Endothelial cell of umbilical vein (primary cell): ENCODE data around the gene TPBG. TPM values are rescaled to one million over a fixed set of nuclear protein-coding genes. Genes with fewer than 3 reads are reported as not detected.

ENCODE experiments used
- BruUV-seq: library from RNA; stranded (reverse); fragments of 400-500 nt; replicated peaks from 2 replicates; lab custom pipeline; 2021; lab: Mats Ljungman, UMichigan
- CTCF ChIA-PET: fragments of 300-600, 350-600 bp; sonication (Branson Sonifier 250); formaldehyde crosslinking; loops from one replicate; lab custom pipeline; 2021; ENCODE audit warnings: antibody characterized with exemption, inconsistent platforms; lab: Charles Lee
- POLR2A ChIA-PET: fragments of 300-600, 350-600 bp; sonication (Branson Sonifier 250); formaldehyde crosslinking; loops from one replicate; lab custom pipeline; 2021; ENCODE audit warnings: antibody characterized with exemption, inconsistent platforms; lab: Charles Lee
- DNase-seq: peaks from one replicate; pipeline ENCODE4 v3.0.0-alpha.2; 2011; ENCODE audit warnings: low read depth, low spot score
- FAIRE-seq: peaks from 2 replicates; lab custom pipeline; 2011; peaks lifted over from hg19 to GRCh38; lab: Jason Lieb, UNC
- H2AFZ ChIP-seq: 2 replicates; pipeline ENCODE4 v1.6.0; 2012; ENCODE audit warnings: low read depth, low read length, control low read depth, inconsistent platforms
- H3K27ac ChIP-seq: 2 replicates; pipeline ENCODE4 v1.5.1; 2011; ENCODE audit warnings: low read depth, mild to moderate bottlenecking, control low read depth, low read length, moderate library complexity; ENCODE audit not compliant: insufficient read depth
- H3K27me3 ChIP-seq, 2 experiments: 2 replicates each; pipeline versions ENCODE4 v1.6.0 to v1.6.1; 2011; ENCODE audit warnings: low read length in 2 of 2, mixed read lengths in 1 of 2; ENCODE audit not compliant: control insufficient read depth in 2 of 2, insufficient read depth in 2 of 2
- H3K36me3 ChIP-seq, 2 experiments: 2 replicates in 1 of 2; 3 replicates in 1 of 2; pipeline ENCODE4 v1.5.1; 2011; ENCODE audit warnings: low read length in 2 of 2, mild to moderate bottlenecking in 1 of 2, moderate library complexity in 1 of 2; ENCODE audit not compliant: control insufficient read depth in 2 of 2, insufficient read depth in 2 of 2; ENCODE audit errors: extremely low read depth in 1 of 2
- H3K4me1 ChIP-seq: 3 replicates; pipeline ENCODE4 v1.5.1; 2011; ENCODE audit warnings: mild to moderate bottlenecking, low read length; ENCODE audit not compliant: control insufficient read depth, insufficient read depth; ENCODE audit errors: extremely low read depth
- H3K4me2 ChIP-seq: 2 replicates; pipeline ENCODE4 v1.6.1; 2011; ENCODE audit warnings: low read length, control low read depth, mixed read lengths; ENCODE audit not compliant: insufficient read depth
- H3K4me3 ChIP-seq, 3 experiments: fragments of 200-600 bp in 1 of 3; sonication (generic), shearing (Covaris generic) in 1 of 3; replicated peaks in 1 of 3; 2 replicates each; pipeline ENCODE4 v1.5.1; 2011 to 2016; ENCODE audit warnings: control low read depth in 3 of 3, low read length in 3 of 3, mild to moderate bottlenecking in 2 of 3, inconsistent platforms in 1 of 3, low read depth in 1 of 3, moderate library complexity in 1 of 3; ENCODE audit not compliant: insufficient read depth in 1 of 3
- H3K79me2 ChIP-seq: 2 replicates; pipeline ENCODE4 v1.6.0; 2012; ENCODE audit warnings: low read length, inconsistent platforms; ENCODE audit not compliant: control insufficient read depth, insufficient read depth
- H3K9ac ChIP-seq: replicated peaks from 2 replicates; pipeline ENCODE3; 2011; ENCODE audit warnings: low read length, control low read depth; ENCODE audit not compliant: insufficient read depth; ENCODE audit errors: extremely low read depth
- H3K9me1 ChIP-seq: replicated peaks from 3 replicates; pipeline ENCODE4 v1.6.0; 2011; ENCODE audit warnings: mild to moderate bottlenecking, low read length; ENCODE audit not compliant: control insufficient read depth, insufficient read depth; ENCODE audit errors: extremely low read depth
- H3K9me3 ChIP-seq: replicated peaks from 2 replicates; pipeline ENCODE4 v1.5.1; 2012; ENCODE audit warnings: low read length, inconsistent platforms; ENCODE audit not compliant: control insufficient read depth, insufficient read depth
- H4K20me1 ChIP-seq: replicated peaks from 2 replicates; pipeline ENCODE3; 2011; ENCODE audit warnings: mild to moderate bottlenecking, low read length; ENCODE audit not compliant: control insufficient read depth, insufficient read depth; ENCODE audit errors: extremely low read depth
- CTCF ChIP-seq, 2 donors: IDR thresholded peaks; 1 replicate in 1 of 2; 2 replicates in 1 of 2; pipeline ENCODE4 v1.5.1; 2011; ENCODE audit warnings: low read length in 2 of 2, mild to moderate bottlenecking in 2 of 2, moderate library complexity in 2 of 2, control low read depth in 1 of 2, inconsistent platforms in 1 of 2, low read depth in 1 of 2; ENCODE audit not compliant: insufficient read depth in 1 of 2; ENCODE audit errors: extremely low read depth in 1 of 2
- EZH2 ChIP-seq: IDR thresholded peaks from 2 replicates; pipeline ENCODE4 v1.6.1; 2012; ENCODE audit warnings: borderline replicate concordance, low read depth, mild to moderate bottlenecking, moderate library complexity, low read length, inconsistent platforms; ENCODE audit not compliant: severe bottlenecking
- FOS ChIP-seq: IDR thresholded peaks from 2 replicates; pipeline ENCODE4 v1.6.1; 2011; ENCODE audit warnings: mild to moderate bottlenecking, low read length, moderate library complexity, borderline replicate concordance; ENCODE audit not compliant: insufficient read depth
- GATA2 ChIP-seq: IDR thresholded peaks from 2 replicates; pipeline ENCODE4 v1.7.0; 2011; ENCODE audit warnings: low read depth, mild to moderate bottlenecking, moderate library complexity, mixed read lengths, low read length; ENCODE audit not compliant: insufficient read length, insufficient read depth
- JUN ChIP-seq: IDR thresholded peaks from 2 replicates; pipeline ENCODE4 v1.6.1; 2011; ENCODE audit warnings: borderline replicate concordance, low read depth; ENCODE audit not compliant: insufficient read length, insufficient read depth
- MYC ChIP-seq: IDR thresholded peaks from one replicate; pipeline ENCODE4 v1.6.1; 2011; ENCODE audit warnings: mild to moderate bottlenecking, low read depth, low read length
- POLR2A ChIP-seq: IDR thresholded peaks from 2 replicates; pipeline ENCODE4 v1.6.1; 2012; ENCODE audit warnings: low read depth, mild to moderate bottlenecking, control low read depth, low read length
- POLR2AphosphoS5 ChIP-seq: IDR thresholded peaks from 2 replicates; pipeline ENCODE4 v1.6.1; 2012; ENCODE audit warnings: low read depth, mild to moderate bottlenecking, control low read depth, low read length, moderate library complexity; ENCODE audit not compliant: insufficient read depth
- dilution Hi-C: fragments of 300-500 bp; cut with MboI; formaldehyde crosslinking; loops from one replicate; pipeline ENCODE4 v1.15.0; 2019; ENCODE audit warnings: low sequenced_read_pairs; ENCODE audit not compliant: extremely low pct_ligation_motif_present
- intact Hi-C: fragments of 100-400 bp; cut with micrococcal nuclease; formaldehyde crosslinking; loops from one replicate; pipeline ENCODE4 v1.10.0; 2022
- polyA plus RNA-seq, 4 experiments: library from polyadenylated mRNA; depleted of rRNA in 3 of 4; stranded (reverse) in 3 of 4; unstranded in 1 of 4; fragments of >200 nt; gene quantifications; 2 replicates each; pipeline versions ENCODE4 v1.2.1 to v1.2.3, GENCODE V29; 2011 to 2012; ENCODE audit warnings: missing spikeins in 1 of 4
- total RNA-seq: library from RNA; stranded (reverse); gene quantifications from 2 replicates; pipeline ENCODE4 v1.2.3, GENCODE V29; 2021
- TF ChIP-seq, protein P1 (sequence below): IDR thresholded peaks from 2 replicates; pipeline ENCODE4 v1.6.1; 2011; ENCODE audit not compliant: insufficient read depth, insufficient read length

The TPBG gene
- total and polyA plus RNA-seq, 2 donors (not counting 3 experiments of a cell fraction or from before 2014, with no cell fraction given) = 7.5 to 9.0 TPM

DNA sequence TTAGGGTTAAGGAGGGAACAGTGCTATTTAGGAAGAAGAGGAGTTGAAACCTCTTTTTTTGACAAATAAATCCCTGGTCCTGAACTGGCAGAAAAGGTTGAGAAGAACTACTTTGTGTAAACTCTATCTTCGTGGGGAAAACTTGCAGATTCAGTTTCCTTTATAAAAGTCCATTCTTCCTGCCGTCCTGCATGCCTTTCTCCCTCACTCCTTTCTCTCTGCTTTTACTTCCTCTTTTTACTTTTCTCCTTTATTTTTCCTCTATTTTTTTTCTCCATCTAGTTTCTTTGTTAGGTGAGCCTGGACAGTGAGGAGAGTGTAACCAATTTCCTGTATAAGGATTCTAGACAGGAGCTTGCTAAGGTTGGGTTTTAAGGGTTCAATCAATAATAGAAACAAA is 52.7 kb downstream of the TPBG start:
- Histone ChIP-seq H3K4me3 (no peak overlapping the region), H3K9me1 (no peaks in the 10 kb centered on the region), H4K20me1 (no peaks in the 10 kb centered on the region), H3K9ac (no peak overlapping the region), H3K36me3 (no peaks in the 10 kb centered on the region), H2AFZ (no peak overlapping the region), H3K4me2 (no peak overlapping the region), H3K27ac (no peak overlapping the region), H3K4me1 (no peaks in the 10 kb centered on the region), H3K9me3 (no peaks in the 10 kb centered on the region), H3K79me2 (no peaks in the 10 kb centered on the region), H3K27me3 (no peaks in the 10 kb centered on the region)
- no TSS peak for BruUV-seq
- no peak for TF ChIP-seq POLR2AphosphoS5
- TF ChIP-seq JUN = no peak
- no peak for TF ChIP-seq POLR2A
- TF ChIP-seq, protein P1, sequence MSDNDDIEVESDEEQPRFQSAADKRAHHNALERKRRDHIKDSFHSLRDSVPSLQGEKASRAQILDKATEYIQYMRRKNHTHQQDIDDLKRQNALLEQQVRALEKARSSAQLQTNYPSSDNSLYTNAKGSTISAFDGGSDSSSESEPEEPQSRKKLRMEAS = no peak
- no peak for TF ChIP-seq GATA2
- no peak for TF ChIP-seq CTCF (IDR thresholded peaks at IDR 0.05; ENCODE audit: extremely low read depth in 1 of 2, insufficient read depth in 1 of 2, low read depth in 1 of 2, low read length in 2 of 2)
- no peak for TF ChIP-seq EZH2
- TF ChIP-seq MYC = no peak
- no peak for TF ChIP-seq FOS
- dilution Hi-C loops = no loop called here
- intact Hi-C loops = no loop called here
- ChIA-PET CTCF (interaction anchor here (1.2 kb wide), 1 partner anchor 10 kb away, joined by 3 read pairs; no protein-coding TSS in a partner anchor), POLR2A (no interaction called here)
- DNase-seq = no peak
- no peak for FAIRE-seq

Other genes starting within 250 kb of the TPBG start
- gene IBTK, start 116.1 kb upstream of the TPBG start, total RNA-seq = 29.5 and 30.5 TPM in 2 replicates
- gene IBTK, start 116.1 kb upstream of the TPBG start, polyA plus RNA-seq = 4.8 and 6.7 TPM in 2 replicates